BLaER1 treated with 17β-estradiol and CSF1 and Interleukin-3, amounts not matched to agents 10 nM and 100 nM (cell line): Measurements from ENCODE around the gene AUTS2.
"Not testable (repeated sequence)": the region's sequence is repeated elsewhere in the genome, so short reads cannot be mapped to it uniquely, and the experiment has no call there.

ENCODE experiments used
- H3K27ac ChIP-seq, 11 experiments: shearing (Covaris generic); formaldehyde crosslinking; 2 replicates each; pipeline ENCODE4 v1.8.1; 2022
- H3K27me3 ChIP-seq, 11 experiments: shearing (Covaris generic); formaldehyde crosslinking; 2 replicates each; pipeline ENCODE4 v1.8.1; 2022
- H3K36me3 ChIP-seq, 11 experiments: shearing (Covaris generic); formaldehyde crosslinking; 2 replicates each; pipeline ENCODE4 v1.8.1; 2022
- H3K4me1 ChIP-seq, 10 experiments: shearing (Covaris generic); formaldehyde crosslinking; 2 replicates each; pipeline ENCODE4 v1.8.1; 2022
- H3K4me2 ChIP-seq, 11 experiments: shearing (Covaris generic); formaldehyde crosslinking; 2 replicates each; pipeline ENCODE4 v1.8.1; 2022
- H3K4me3 ChIP-seq, 10 experiments: shearing (Covaris generic); formaldehyde crosslinking; 2 replicates each; pipeline ENCODE4 v1.8.1; 2022
- H3K9ac ChIP-seq, 11 experiments: shearing (Covaris generic); formaldehyde crosslinking; 2 replicates each; pipeline ENCODE4 v1.8.1; 2022
- H3K9me3 ChIP-seq, 11 experiments: shearing (Covaris generic); formaldehyde crosslinking; replicated peaks in 1 of 11; 2 replicates each; pipeline ENCODE4 v1.8.1; 2022
- H4K20me1 ChIP-seq, 11 experiments: shearing (Covaris generic); formaldehyde crosslinking; 2 replicates each; pipeline ENCODE4 v1.8.1; 2022
- Cebpa-rat ChIP-seq, 11 experiments: shearing (Covaris generic); IDR thresholded peaks; 2 replicates each; pipeline ENCODE4 v1.8.1; 2022

Gene AUTS2

GRCh38 chr7:70270149-70270548, 671.9 kb downstream of the AUTS2 start:
- Histone ChIP-seq H3K27me3 (no peaks in the 10 kb centered on the region), H3K4me3 (no peak overlapping the region), H3K36me3 (no peaks in the 10 kb centered on the region), H3K4me2 (no peak overlapping the region), H3K9ac (no peak overlapping the region), H3K4me1 (peaks cover 0 to 3% (median 1%) of the 10 kb centered on the region in 10 experiments; a peak in 6 of 20 replicates), H3K9me3 (no peaks in the 10 kb centered on the region), H3K27ac (no peak overlapping the region), H4K20me1 (no peaks in the 10 kb centered on the region)
- TF ChIP-seq Cebpa-rat (IDR thresholded peaks at IDR 0.05), result no peak

GRCh38 chr7:70271617-70272081, 673.4 kb downstream of the AUTS2 start:
- Histone ChIP-seq H3K9me3 (no peaks in the 10 kb centered on the region), H3K4me3 (no peak overlapping the region), H3K9ac (no peak overlapping the region), H3K4me1 (peaks cover 6 to 11% (median 8%) of the 10 kb centered on the region in 10 experiments; a peak in 12 of 20 replicates), H4K20me1 (no peaks in the 10 kb centered on the region), H3K36me3 (no peaks in the 10 kb centered on the region), H3K4me2 (no peak overlapping the region), H3K27ac (no peak overlapping the region), H3K27me3 (no peaks in the 10 kb centered on the region)
- no peak for TF ChIP-seq Cebpa-rat (IDR thresholded peaks at IDR 0.05)

- H3K9ac ChIP-seq, H3K27me3 ChIP-seq, H3K27ac ChIP-seq, H3K4me3 ChIP-seq, H3K9me3 ChIP-seq, H3K36me3 ChIP-seq, H4K20me1 ChIP-seq: not testable (repeated sequence)
- Histone ChIP-seq H3K4me1 (peaks cover 6 to 12% (median 9%) of the 10 kb centered on the region in 10 experiments; a peak in 13 of 20 replicates), H3K4me2 (peak overlapping the region in 8 of 11 experiments; percentile 1 to 37 (median 17); a peak in 9 of 22 replicates)
These were observed 677.3 kb downstream of the AUTS2 start for GRCh38 chr7:70275570-70275969.

- Histone ChIP-seq H3K4me2 (no peak overlapping the region), H3K4me3 (no peak overlapping the region), H3K27ac (no peak overlapping the region), H3K36me3 (no peaks in the 10 kb centered on the region), H3K9ac (no peak overlapping the region), H4K20me1 (no peaks in the 10 kb centered on the region), H3K4me1 (peaks cover 0 to 44% (median 28%) of the 10 kb centered on the region in 10 experiments; a peak in 14 of 20 replicates), H3K27me3 (no peaks in the 10 kb centered on the region), H3K9me3 (peaks cover 0 to 7% (median 0%) of the 10 kb centered on the region in 11 experiments; a peak in 2 of 22 replicates)
- TF ChIP-seq Cebpa-rat (IDR thresholded peaks at IDR 0.05), result no peak
These were observed 686.9 kb downstream of the AUTS2 start for GRCh38 chr7:70285187-70285586.

- no peak overlapping the region for H3K4me2 ChIP-seq
- no peak for TF ChIP-seq Cebpa-rat (IDR thresholded peaks at IDR 0.05)
- H4K20me1 ChIP-seq, result no peaks in the 10 kb centered on the region
These were observed 687.6 kb downstream of the AUTS2 start for GRCh38 chr7:70285854-70286253.

GRCh38 chr7:70288781-70289456, 690.6 kb downstream of the AUTS2 start:
- Histone ChIP-seq H3K9ac (no peak overlapping the region), H3K9me3 (peaks cover 0 to 7% (median 0%) of the 10 kb centered on the region in 11 experiments; a peak in 2 of 22 replicates), H3K4me2 (no peak overlapping the region), H3K27ac (no peak overlapping the region), H3K4me1 (peaks cover 0 to 7% (median 0%) of the 10 kb centered on the region in 10 experiments; a peak in 6 of 20 replicates), H3K4me3 (no peak overlapping the region), H4K20me1 (no peaks in the 10 kb centered on the region), H3K27me3 (no peaks in the 10 kb centered on the region), H3K36me3 (peaks cover 0 to 14% (median 0%) of the 10 kb centered on the region in 11 experiments; a peak in 1 of 22 replicates)
- no peak for TF ChIP-seq Cebpa-rat (IDR thresholded peaks at IDR 0.05)

More at GRCh38 chr7:70285854-70286253, 687.6 kb downstream of the AUTS2 start:
- Histone ChIP-seq H3K9ac (no peak overlapping the region), H3K9me3 (peaks cover 0 to 7% (median 0%) of the 10 kb centered on the region in 11 experiments; a peak in 2 of 22 replicates), H3K4me3 (no peak overlapping the region), H3K4me1 (peaks cover 0 to 38% (median 28%) of the 10 kb centered on the region in 10 experiments; a peak in 14 of 20 replicates), H3K27me3 (no peaks in the 10 kb centered on the region), H3K36me3 (no peaks in the 10 kb centered on the region), H3K27ac (no peak overlapping the region)

GRCh38 chr7:70292716-70293115, 694.4 kb downstream of the AUTS2 start:
- no peak for TF ChIP-seq Cebpa-rat (IDR thresholded peaks at IDR 0.05)
- Histone ChIP-seq H3K4me3 (no peak overlapping the region), H3K36me3 (peaks cover 0 to 14% (median 0%) of the 10 kb centered on the region in 11 experiments; a peak in 2 of 22 replicates), H3K9me3 (0 out of 22 replicates have a peak, but pooled peaks cover 0 to 6% (median 0%) of the 10 kb centered on the region in 11 experiments), H3K27ac (no peak overlapping the region), H3K4me1 (no peaks in the 10 kb centered on the region), H4K20me1 (no peaks in the 10 kb centered on the region), H3K4me2 (no peak overlapping the region), H3K27me3 (no peaks in the 10 kb centered on the region), H3K9ac (no peak overlapping the region)

- peaks cover 0 to 14% (median 0%) of the 10 kb centered on the region in 11 experiments; a peak in 3 of 22 replicates for H3K36me3 ChIP-seq
- no peak overlapping the region for H3K27ac ChIP-seq
- H3K4me1 ChIP-seq, result no peaks in the 10 kb centered on the region
- no peak overlapping the region for H3K4me3 ChIP-seq
- no peaks in the 10 kb centered on the region for H3K27me3 ChIP-seq
- H4K20me1 ChIP-seq, result no peaks in the 10 kb centered on the region
- H3K4me2 ChIP-seq, result no peak overlapping the region
- no peak for TF ChIP-seq Cebpa-rat (IDR thresholded peaks at IDR 0.05)
- 0 out of 22 replicates have a peak, but pooled peaks cover 0 to 6% (median 0%) of the 10 kb centered on the region in 11 experiments for H3K9me3 ChIP-seq
- H3K9ac ChIP-seq, result no peak overlapping the region
These were observed 696.1 kb downstream of the AUTS2 start for GRCh38 chr7:70294211-70294911.
